Measurements from ENCODE around the gene EAPP.
"Not testable (repeated sequence)": the region's sequence is repeated elsewhere in the genome, so short reads cannot be mapped to it uniquely, and the experiment has no call there.

Gene EAPP

DNA sequence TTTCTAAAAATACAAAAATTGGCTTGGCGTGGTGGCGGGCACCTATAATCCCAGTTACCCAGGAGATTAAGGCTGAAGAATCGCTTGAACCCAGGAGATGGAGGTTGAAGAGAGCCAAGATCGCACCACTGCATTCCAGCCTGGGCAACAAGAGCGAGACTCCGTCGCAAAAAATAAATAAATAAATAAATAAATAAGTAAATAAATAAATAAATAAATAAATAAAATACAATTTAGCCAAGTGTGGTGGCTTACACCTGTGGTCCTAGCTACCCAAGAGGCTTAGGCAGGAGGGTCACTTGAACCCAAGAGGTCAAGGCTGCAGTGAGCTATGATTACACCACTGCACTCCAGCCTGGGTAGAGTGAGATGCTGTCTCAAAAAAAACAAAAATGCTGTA is 51.0 kb downstream of the EAPP start:
- TF ChIP-seq ZNF274 (IDR thresholded peaks at IDR 0.05; ENCODE audit: low read depth, low read length): no peak
- no peaks in the 10 kb centered on the region for H3K27me3 ChIP-seq (ENCODE audit: insufficient read depth, insufficient read length)
- no peaks in the 10 kb centered on the region for H3K36me3 ChIP-seq (ENCODE audit: insufficient read depth, insufficient read length, low read length)
- no peak overlapping the region for H3K4me3 ChIP-seq (ENCODE audit: insufficient read length, low read depth)
- peaks cover 2% of the 10 kb centered on the region for H3K4me1 ChIP-seq (ENCODE audit: insufficient read depth, insufficient read length)
- no peaks in the 10 kb centered on the region for H3K9me3 ChIP-seq (ENCODE audit: insufficient read depth, low read length)
- no peak overlapping the region for H3K9ac ChIP-seq (ENCODE audit: insufficient read length, low read depth)
- no peak for DNase-seq (ENCODE audit: low read depth, low spot score)

DNA sequence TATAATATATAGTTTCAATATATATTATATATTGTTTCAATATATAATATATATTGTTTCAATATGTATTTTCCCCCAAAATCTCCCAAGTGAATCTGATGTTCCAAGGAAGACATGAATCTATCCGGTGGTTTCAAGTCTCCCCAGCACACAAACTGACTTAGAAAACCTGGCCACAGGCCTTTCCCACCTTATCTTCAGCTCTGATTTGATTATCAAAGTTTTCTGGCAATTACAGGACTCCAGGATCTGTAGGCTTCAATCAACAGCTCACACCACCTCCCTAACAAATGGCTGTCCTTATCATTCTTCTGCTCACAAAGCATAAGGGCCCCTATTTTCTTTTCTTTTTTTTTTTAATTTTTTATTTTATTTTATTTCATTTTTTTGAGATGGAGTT is 54.8 kb downstream of the EAPP start:
- Histone ChIP-seq H3K4me1 (ENCODE audit: insufficient read depth, insufficient read length) (no peaks in the 10 kb centered on the region), H3K9ac (ENCODE audit: insufficient read length, low read depth) (no peak overlapping the region), H3K4me3 (ENCODE audit: insufficient read length, low read depth) (no peak overlapping the region), H3K36me3 (ENCODE audit: insufficient read depth, insufficient read length, low read length) (no peaks in the 10 kb centered on the region), H3K9me3 (ENCODE audit: insufficient read depth, low read length) (no peaks in the 10 kb centered on the region), H3K27me3 (ENCODE audit: insufficient read depth, insufficient read length) (no peaks in the 10 kb centered on the region)
- no peak for DNase-seq (ENCODE audit: low read depth, low spot score)
- TF ChIP-seq ZNF274 (IDR thresholded peaks at IDR 0.05; ENCODE audit: low read depth, low read length): no peak
- no peak for TF ChIP-seq SUZ12 (IDR thresholded peaks at IDR 0.05; ENCODE audit: extremely low read depth, insufficient read depth, insufficient read length)
- TF ChIP-seq YY1 (IDR thresholded peaks at IDR 0.05; ENCODE audit: insufficient read depth, insufficient read length): no peak

DNA sequence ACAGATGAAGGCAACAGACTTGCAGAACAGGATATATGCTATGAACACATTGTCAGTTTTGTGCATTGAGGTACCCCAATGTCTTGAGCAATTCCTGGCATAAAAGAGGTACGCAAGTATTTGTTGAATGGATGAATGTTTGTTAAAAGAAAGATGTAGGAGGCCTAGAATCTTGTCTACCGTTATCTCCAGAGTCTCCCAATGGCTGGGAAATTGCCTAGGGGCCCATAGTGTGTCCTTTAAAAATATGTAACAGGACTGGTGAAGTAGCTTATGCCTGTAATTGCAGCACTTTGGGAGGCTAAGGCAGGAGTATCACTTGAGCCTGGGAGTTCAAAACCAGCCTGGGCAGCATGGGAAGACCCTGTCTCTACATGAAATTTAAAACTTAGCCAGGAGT is 57.0 kb downstream of the EAPP start:
- H3K4me1 ChIP-seq (ENCODE audit: insufficient read depth, insufficient read length): no peaks in the 10 kb centered on the region
- H3K9me3 ChIP-seq (ENCODE audit: insufficient read depth, low read length): no peaks in the 10 kb centered on the region
- no peak for TF ChIP-seq ZNF274 (IDR thresholded peaks at IDR 0.05; ENCODE audit: low read depth, low read length)
- TF ChIP-seq SUZ12 (IDR thresholded peaks at IDR 0.05; ENCODE audit: extremely low read depth, insufficient read depth, insufficient read length): no peak
- no peak for TF ChIP-seq YY1 (IDR thresholded peaks at IDR 0.05; ENCODE audit: insufficient read depth, insufficient read length)
- no peaks in the 10 kb centered on the region for H3K36me3 ChIP-seq (ENCODE audit: insufficient read depth, insufficient read length, low read length)
- no peak overlapping the region for H3K4me3 ChIP-seq (ENCODE audit: insufficient read length, low read depth)
- H3K9ac ChIP-seq (ENCODE audit: insufficient read length, low read depth): no peak overlapping the region
- no peaks in the 10 kb centered on the region for H3K27me3 ChIP-seq (ENCODE audit: insufficient read depth, insufficient read length)
- no peak for DNase-seq (ENCODE audit: low read depth, low spot score)

DNA sequence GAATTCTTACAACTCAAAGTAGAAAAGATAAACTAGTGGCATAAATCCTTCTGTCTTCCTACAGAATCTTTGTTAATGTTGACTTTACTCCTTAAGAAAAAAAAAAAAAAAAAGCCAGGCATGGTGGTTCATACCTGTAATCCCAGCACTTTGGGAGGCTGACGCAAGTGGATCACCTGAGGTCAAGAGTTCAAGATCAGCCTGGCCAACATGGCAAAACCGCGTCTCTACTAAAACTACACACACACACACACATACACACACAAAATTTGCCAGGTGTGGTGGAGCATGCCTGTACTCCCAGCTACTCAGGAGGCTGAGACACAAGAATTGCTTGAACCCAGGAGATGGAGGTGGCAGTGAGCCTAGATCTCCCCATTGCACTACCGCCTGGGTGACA is 59.8 kb downstream of the EAPP start:
- no peaks in the 10 kb centered on the region for H3K27me3 ChIP-seq (ENCODE audit: insufficient read depth, insufficient read length)
- H3K4me1 ChIP-seq (ENCODE audit: insufficient read depth, insufficient read length): no peaks in the 10 kb centered on the region
- H3K4me3 ChIP-seq (ENCODE audit: insufficient read length, low read depth): no peak overlapping the region
- H3K36me3 ChIP-seq (ENCODE audit: insufficient read depth, insufficient read length, low read length): no peaks in the 10 kb centered on the region
- TF ChIP-seq ZNF274 (IDR thresholded peaks at IDR 0.05; ENCODE audit: low read depth, low read length): no peak
- no peak for TF ChIP-seq SUZ12 (IDR thresholded peaks at IDR 0.05; ENCODE audit: extremely low read depth, insufficient read depth, insufficient read length)
- no peak for TF ChIP-seq YY1 (IDR thresholded peaks at IDR 0.05; ENCODE audit: insufficient read depth, insufficient read length)
- H3K9me3 ChIP-seq (ENCODE audit: insufficient read depth, low read length): no peaks in the 10 kb centered on the region
- DNase-seq (ENCODE audit: low read depth, low spot score): no peak
- no peak overlapping the region for H3K9ac ChIP-seq (ENCODE audit: insufficient read length, low read depth)

DNA sequence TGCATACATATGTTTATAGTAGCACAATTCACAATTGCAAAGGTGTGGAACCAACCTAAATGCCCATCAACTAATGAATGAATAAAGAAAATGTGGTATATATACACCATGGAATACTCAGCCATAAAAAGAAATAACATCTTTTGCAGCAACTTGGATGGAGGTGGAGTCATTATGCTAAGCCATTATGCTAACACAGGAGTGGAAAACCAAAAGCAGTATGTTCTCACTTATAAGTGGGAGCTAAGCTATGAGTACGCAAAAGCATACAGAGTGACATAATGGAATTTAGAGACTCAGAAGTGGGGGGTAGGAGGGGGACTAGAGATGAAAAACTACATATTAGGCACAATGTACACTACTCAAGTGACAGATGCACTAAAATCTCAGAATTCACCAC is 61.2 kb downstream of the EAPP start:
- no peak overlapping the region for H3K4me3 ChIP-seq (ENCODE audit: insufficient read length, low read depth)
- H3K9ac ChIP-seq (ENCODE audit: insufficient read length, low read depth): no peak overlapping the region
- H3K36me3 ChIP-seq (ENCODE audit: insufficient read depth, insufficient read length, low read length): no peaks in the 10 kb centered on the region
- H3K27me3 ChIP-seq (ENCODE audit: insufficient read depth, insufficient read length): no peaks in the 10 kb centered on the region
- no peak for DNase-seq (ENCODE audit: low read depth, low spot score)
- TF ChIP-seq ZNF274 (IDR thresholded peaks at IDR 0.05; ENCODE audit: low read depth, low read length) (no peak), YY1 (IDR thresholded peaks at IDR 0.05; ENCODE audit: insufficient read depth, insufficient read length) (no peak), SUZ12 (IDR thresholded peaks at IDR 0.05; ENCODE audit: extremely low read depth, insufficient read depth, insufficient read length) (no peak)
- H3K9me3 ChIP-seq (ENCODE audit: insufficient read depth, low read length): no peaks in the 10 kb centered on the region
- no peaks in the 10 kb centered on the region for H3K4me1 ChIP-seq (ENCODE audit: insufficient read depth, insufficient read length)

DNA sequence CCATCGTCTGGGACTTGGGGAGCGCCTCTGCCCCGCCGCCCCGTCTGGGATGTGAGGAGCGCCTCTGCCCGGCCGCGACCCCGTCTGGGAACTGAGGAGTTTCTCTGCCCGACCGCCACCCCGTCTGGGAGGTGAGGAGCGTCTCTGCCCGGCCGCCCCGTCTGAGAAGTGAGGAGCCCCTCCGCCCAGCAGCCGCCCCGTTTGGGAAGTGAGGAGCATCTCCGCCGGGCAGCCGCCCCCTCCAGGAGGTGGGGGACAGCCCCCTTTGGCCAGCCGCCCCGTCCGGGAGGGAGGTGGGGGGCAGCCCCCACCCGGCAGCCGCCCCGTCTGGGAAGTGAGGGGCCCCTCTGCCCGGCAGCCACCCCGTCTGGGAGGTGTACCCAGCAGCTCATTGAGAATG is 63.5 kb downstream of the EAPP start:
- DNase-seq (ENCODE audit: low read depth, low spot score); H3K9me3 ChIP-seq (ENCODE audit: insufficient read depth, low read length); H3K27me3 ChIP-seq (ENCODE audit: insufficient read depth, insufficient read length); H3K36me3 ChIP-seq (ENCODE audit: insufficient read depth, insufficient read length, low read length); H3K4me1 ChIP-seq (ENCODE audit: insufficient read depth, insufficient read length); H3K9ac ChIP-seq (ENCODE audit: insufficient read length, low read depth); H3K4me3 ChIP-seq (ENCODE audit: insufficient read length, low read depth): not testable (repeated sequence)

DNA sequence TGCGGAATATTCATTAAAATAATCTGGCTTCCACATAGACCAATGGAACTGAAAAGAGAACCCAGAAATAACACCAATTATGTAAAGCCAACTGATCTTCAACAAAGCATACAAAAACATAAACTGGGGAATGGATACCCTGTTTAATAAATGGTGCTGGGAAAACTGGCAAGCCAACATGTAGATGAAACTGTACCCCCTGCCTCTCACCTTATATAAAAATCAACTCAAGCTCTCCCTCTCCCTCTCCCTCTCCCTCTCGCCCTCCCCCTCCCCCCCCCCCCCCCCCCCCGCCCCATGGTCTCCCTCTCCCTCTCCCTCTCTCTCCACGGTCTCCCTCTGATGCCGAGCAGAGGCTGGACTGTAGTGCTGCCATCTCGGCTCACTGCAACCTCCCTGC is 64.3 kb downstream of the EAPP start:
- Histone ChIP-seq H3K4me1 (ENCODE audit: insufficient read depth, insufficient read length) (no peaks in the 10 kb centered on the region), H3K4me3 (ENCODE audit: insufficient read length, low read depth) (no peak overlapping the region)
- no peak for TF ChIP-seq ZNF274 (IDR thresholded peaks at IDR 0.05; ENCODE audit: low read depth, low read length)
- TF ChIP-seq SUZ12 (IDR thresholded peaks at IDR 0.05; ENCODE audit: extremely low read depth, insufficient read depth, insufficient read length): no peak
- no peak for TF ChIP-seq YY1 (IDR thresholded peaks at IDR 0.05; ENCODE audit: insufficient read depth, insufficient read length)

DNA sequence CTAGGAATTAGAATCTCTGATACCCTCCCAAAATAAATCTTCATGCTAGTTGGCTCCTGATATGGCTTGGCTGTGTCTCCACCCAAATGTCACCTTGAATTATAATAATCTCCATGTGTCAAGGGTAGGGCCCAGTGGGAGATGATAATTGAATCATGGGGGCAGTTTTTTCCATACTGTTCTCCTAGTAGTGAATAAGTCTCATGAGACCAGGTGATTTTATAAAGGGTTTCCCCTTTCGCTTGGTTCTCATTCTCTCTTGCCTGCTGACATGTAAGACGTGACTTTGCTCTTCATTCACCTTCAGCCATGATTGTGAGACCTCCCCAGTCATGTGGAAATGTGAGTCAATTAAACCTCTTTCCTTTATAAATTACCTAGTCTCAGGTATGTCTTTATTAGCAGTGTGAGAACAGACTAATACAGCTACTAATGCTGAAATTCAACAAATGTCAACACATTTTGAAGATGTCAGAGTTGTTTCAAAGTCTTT is 65.3 kb downstream of the EAPP start:
- DNase-seq (ENCODE audit: low read depth, low spot score): no peak
- H3K9me3 ChIP-seq (ENCODE audit: insufficient read depth, low read length): no peaks in the 10 kb centered on the region
- no peak overlapping the region for H3K4me3 ChIP-seq (ENCODE audit: insufficient read length, low read depth)
- no peak overlapping the region for H3K9ac ChIP-seq (ENCODE audit: insufficient read length, low read depth)
- TF ChIP-seq SUZ12 (IDR thresholded peaks at IDR 0.05; ENCODE audit: extremely low read depth, insufficient read depth, insufficient read length): no peak
- no peaks in the 10 kb centered on the region for H3K4me1 ChIP-seq (ENCODE audit: insufficient read depth, insufficient read length)
- no peaks in the 10 kb centered on the region for H3K27me3 ChIP-seq (ENCODE audit: insufficient read depth, insufficient read length)
- H3K36me3 ChIP-seq (ENCODE audit: insufficient read depth, insufficient read length, low read length): no peaks in the 10 kb centered on the region

More for the DNA sequence above, 64.3 kb downstream of the EAPP start:
- H3K36me3 ChIP-seq (ENCODE audit: insufficient read depth, insufficient read length, low read length): no peaks in the 10 kb centered on the region
- no peak overlapping the region for H3K9ac ChIP-seq (ENCODE audit: insufficient read length, low read depth)
- no peaks in the 10 kb centered on the region for H3K27me3 ChIP-seq (ENCODE audit: insufficient read depth, insufficient read length)
- DNase-seq (ENCODE audit: low read depth, low spot score): no peak
- no peaks in the 10 kb centered on the region for H3K9me3 ChIP-seq (ENCODE audit: insufficient read depth, low read length)
